Measurements from ENCODE around the gene NCSTN.

GRCh38 chr1:160366731-160367515, 23.7 kb downstream of the NCSTN start, which contains the start of gene NHLH1:
- no peak for TF ChIP-seq POLR2A (IDR thresholded peaks at IDR 0.05)
- TF ChIP-seq CTCF (IDR thresholded peaks at IDR 0.05) = no peak

Data from upper lobe of left lung (tissue), 4 donors.